EL (cell line): ENCODE data around the gene RBMS3.

Experiments used
- DNase-seq: peaks from one replicate; pipeline ENCODE4 v3.0.0-alpha.2; 2016

Gene RBMS3

GRCh38 chr3:29694783-29695182 is 413.9 kb downstream of the RBMS3 start:
- DNase-seq = peak; percentile 95

GRCh38 chr3:29695201-29695600 is 414.3 kb downstream of the RBMS3 start:
- peak; percentile 44 for DNase-seq

GRCh38 chr3:29695643-29696198 is 414.9 kb downstream of the RBMS3 start:
- peak; percentile 65 for DNase-seq

- DNase-seq = no peak
Observed at GRCh38 chr3:29696311-29696710, 415.4 kb downstream of the RBMS3 start.

GRCh38 chr3:29697989-29698388 is 417.1 kb downstream of the RBMS3 start:
- DNase-seq = peak; percentile 56

GRCh38 chr3:29700256-29700655 is 419.4 kb downstream of the RBMS3 start:
- no peak for DNase-seq

- no peak for DNase-seq
Observed at GRCh38 chr3:29701326-29701983, 420.6 kb downstream of the RBMS3 start.

GRCh38 chr3:29705906-29706844 is 425.3 kb downstream of the RBMS3 start:
- DNase-seq = no peak

- DNase-seq = no peak
Observed at GRCh38 chr3:29708884-29709283, 428.0 kb downstream of the RBMS3 start.

GRCh38 chr3:29711255-29711771 is 430.4 kb downstream of the RBMS3 start:
- DNase-seq = no peak

GRCh38 chr3:29716213-29716612 is 435.3 kb downstream of the RBMS3 start:
- no peak for DNase-seq

GRCh38 chr3:29718661-29719065 is 437.8 kb downstream of the RBMS3 start:
- DNase-seq = no peak

- DNase-seq = no peak
Observed at GRCh38 chr3:29720665-29721064, 439.8 kb downstream of the RBMS3 start.

- DNase-seq = no peak
Observed at GRCh38 chr3:29721789-29722188, 440.9 kb downstream of the RBMS3 start.

- DNase-seq = no peak
Observed at GRCh38 chr3:29731050-29731449, 450.2 kb downstream of the RBMS3 start.

GRCh38 chr3:29741231-29741630 is 460.4 kb downstream of the RBMS3 start:
- DNase-seq = no peak

- DNase-seq = no peak
Observed at GRCh38 chr3:29745232-29745870, 464.5 kb downstream of the RBMS3 start.

GRCh38 chr3:29746163-29746760 is 465.4 kb downstream of the RBMS3 start:
- no peak for DNase-seq

GRCh38 chr3:29747991-29748390 is 467.1 kb downstream of the RBMS3 start:
- DNase-seq = no peak

GRCh38 chr3:29751647-29752314 is 470.9 kb downstream of the RBMS3 start:
- DNase-seq = no peak

- DNase-seq = no peak
Observed at GRCh38 chr3:29754346-29754745, 473.5 kb downstream of the RBMS3 start.

GRCh38 chr3:29755416-29755815 is 474.5 kb downstream of the RBMS3 start:
- DNase-seq = no peak
